LNCaP clone FGC (cell line): ENCODE results near the gene SOX12.

Experiments
- DNase-seq: peaks from one replicate; pipeline ENCODE4 v3.0.0-alpha.2; 2011; ENCODE audit warnings: low read depth
- H3K4me3 ChIP-seq: 2 replicates; pipeline ENCODE4 v1.5.1; 2011; ENCODE audit warnings: mild to moderate bottlenecking, low read depth, low read length, control low read depth
- CTCF ChIP-seq: IDR thresholded peaks from 2 replicates; pipeline ENCODE4 v1.5.1; 2012; ENCODE audit warnings: mild to moderate bottlenecking; ENCODE audit not compliant: control insufficient read depth, insufficient read depth; ENCODE audit errors: extremely low read depth

SOX12 gene

GRCh38 chr20:284172-284571 lies 41.2 kb upstream of the SOX12 start:
- H3K4me3 ChIP-seq = no peak overlapping the region
- no peak for DNase-seq
- no peak for TF ChIP-seq CTCF

- TF ChIP-seq CTCF = no peak
- H3K4me3 ChIP-seq = no peak overlapping the region
- DNase-seq = no peak
These were observed 38.8 kb upstream of the SOX12 start for GRCh38 chr20:286508-286907.

GRCh38 chr20:288956-289692 lies 36.2 kb upstream of the SOX12 start:
- peak overlapping the region; percentile 84 for H3K4me3 ChIP-seq
- peak; percentile 64 for DNase-seq
- no peak for TF ChIP-seq CTCF

GRCh38 chr20:289693-290083 lies 35.7 kb upstream of the SOX12 start:
- DNase-seq = no peak
- peak overlapping the region; percentile 84 for H3K4me3 ChIP-seq

GRCh38 chr20:290084-290831 lies 35.1 kb upstream of the SOX12 start, which contains the start of gene C20orf96:
Gene C20orf96, minus strand, starts transcription at chr20:290750. Its CDS starts 140 bp downstream, at chr20:290610.
- TF ChIP-seq CTCF = peak; percentile 13; the same call in 1 of the 2 replicates
- H3K4me3 ChIP-seq = peak within 1 kb of the TSS; percentile 84
- DNase-seq = peak; percentile 89

More at GRCh38 chr20:289693-290083, 35.7 kb upstream of the SOX12 start:
- no peak for TF ChIP-seq CTCF

- DNase-seq = no peak
- no peak overlapping the region for H3K4me3 ChIP-seq
- no peak for TF ChIP-seq CTCF
These were observed 30.8 kb upstream of the SOX12 start for GRCh38 chr20:294602-295001.

GRCh38 chr20:295804-296203 lies 29.5 kb upstream of the SOX12 start:
- TF ChIP-seq CTCF = no peak
- H3K4me3 ChIP-seq = no peak overlapping the region
- DNase-seq = no peak
